GM12801 (cell line): ENCODE measurements around the gene PAPOLB.

Source experiments
- CTCF ChIP-seq: IDR thresholded peaks from one replicate; pipeline ENCODE4 v1.5.1; 2011; ENCODE audit warnings: control low read depth; ENCODE audit not compliant: insufficient read length; ENCODE audit errors: extremely low read depth

PAPOLB gene

GRCh38 chr7:4861227-4861626, 603 bp downstream of the PAPOLB start:
- no peak for TF ChIP-seq CTCF

GRCh38 chr7:4857189-4857588, 4.6 kb downstream of the PAPOLB start:
- no peak for TF ChIP-seq CTCF

GRCh38 chr7:4856336-4857057, 5.3 kb downstream of the PAPOLB start:
- no peak for TF ChIP-seq CTCF

- TF ChIP-seq CTCF, result no peak
Observed at GRCh38 chr7:4854916-4855315, 6.9 kb downstream of the PAPOLB start.

- TF ChIP-seq CTCF, result no peak
Observed at GRCh38 chr7:4851459-4852422, 10.1 kb downstream of the PAPOLB start.

- no peak for TF ChIP-seq CTCF
Observed at GRCh38 chr7:4850262-4850795, 11.5 kb downstream of the PAPOLB start.

- no peak for TF ChIP-seq CTCF
Observed at GRCh38 chr7:4849390-4849789, 12.4 kb downstream of the PAPOLB start.
